Activated gamma-delta T cell (primary cell): Measurements from ENCODE around the gene CETP.
"Not testable (repeated sequence)": the region's sequence is repeated elsewhere in the genome, so short reads cannot be mapped to it uniquely, and the experiment has no call there.

ENCODE experiments used
- DNase-seq: peaks from one replicate; lab custom pipeline; 2025; lab: John Stamatoyannopoulos, UW

The CETP gene

GRCh38 chr16:56934599-56935145 lies 27.1 kb upstream of the CETP start:
- not testable (repeated sequence) for DNase-seq

GRCh38 chr16:56935201-56935600 lies 26.5 kb upstream of the CETP start:
- no peak for DNase-seq

GRCh38 chr16:56936491-56936890 lies 25.3 kb upstream of the CETP start:
- no peak for DNase-seq

GRCh38 chr16:56936950-56937349 lies 24.8 kb upstream of the CETP start:
- no peak for DNase-seq

- DNase-seq: no peak
Measured at GRCh38 chr16:56938664-56939513, 22.9 kb upstream of the CETP start.

GRCh38 chr16:56939801-56940200 lies 21.9 kb upstream of the CETP start:
- DNase-seq: no peak

GRCh38 chr16:56941092-56941491 lies 20.7 kb upstream of the CETP start:
- no peak for DNase-seq

- DNase-seq: no peak
Measured at GRCh38 chr16:56941856-56942331, 19.9 kb upstream of the CETP start.

- DNase-seq: no peak
Measured at GRCh38 chr16:56943761-56944375, 17.9 kb upstream of the CETP start.

GRCh38 chr16:56944954-56945839 lies 16.6 kb upstream of the CETP start:
- DNase-seq: no peak

- no peak for DNase-seq
Measured at GRCh38 chr16:56945847-56946527, 15.8 kb upstream of the CETP start.

GRCh38 chr16:56946767-56947603 lies 14.8 kb upstream of the CETP start:
- no peak for DNase-seq

- no peak for DNase-seq
Measured at GRCh38 chr16:56947604-56947995, 14.2 kb upstream of the CETP start.

GRCh38 chr16:56948234-56948633 lies 13.5 kb upstream of the CETP start:
- no peak for DNase-seq

GRCh38 chr16:56950051-56950450 lies 11.7 kb upstream of the CETP start:
- DNase-seq: no peak

- DNase-seq: no peak
Measured at GRCh38 chr16:56950455-56950854, 11.3 kb upstream of the CETP start.

GRCh38 chr16:56950881-56951771 lies 10.6 kb upstream of the CETP start:
- DNase-seq: no peak

- no peak for DNase-seq
Measured at GRCh38 chr16:56953006-56953405, 8.7 kb upstream of the CETP start.

GRCh38 chr16:56956076-56956475 lies 5.7 kb upstream of the CETP start:
- no peak for DNase-seq

- no peak for DNase-seq
Measured at GRCh38 chr16:56956756-56957155, 5.0 kb upstream of the CETP start.
